ENCODE data around the gene RSRC1.

GRCh38 chr3:158273656-158274055 is 163.8 kb downstream of the RSRC1 start:
- TF ChIP-seq CTCF (IDR thresholded peaks at IDR 0.05) (no peak), POLR2A (IDR thresholded peaks at IDR 0.05) (no peak)

Data from esophagus squamous epithelium (tissue), 4 donors.